GM19025 (cell line): ENCODE measurements around the gene DNASE1L2.

Source experiments
- ATAC-seq: cut with Tn5 transposase; IDR thresholded peaks from one replicate; pipeline ENCODE4 v1.9.1; 2021; ENCODE audit warnings: mild to moderate bottlenecking, low read depth, moderate library complexity; ENCODE audit not compliant: unreplicated experiment

The DNASE1L2 gene

DNA sequence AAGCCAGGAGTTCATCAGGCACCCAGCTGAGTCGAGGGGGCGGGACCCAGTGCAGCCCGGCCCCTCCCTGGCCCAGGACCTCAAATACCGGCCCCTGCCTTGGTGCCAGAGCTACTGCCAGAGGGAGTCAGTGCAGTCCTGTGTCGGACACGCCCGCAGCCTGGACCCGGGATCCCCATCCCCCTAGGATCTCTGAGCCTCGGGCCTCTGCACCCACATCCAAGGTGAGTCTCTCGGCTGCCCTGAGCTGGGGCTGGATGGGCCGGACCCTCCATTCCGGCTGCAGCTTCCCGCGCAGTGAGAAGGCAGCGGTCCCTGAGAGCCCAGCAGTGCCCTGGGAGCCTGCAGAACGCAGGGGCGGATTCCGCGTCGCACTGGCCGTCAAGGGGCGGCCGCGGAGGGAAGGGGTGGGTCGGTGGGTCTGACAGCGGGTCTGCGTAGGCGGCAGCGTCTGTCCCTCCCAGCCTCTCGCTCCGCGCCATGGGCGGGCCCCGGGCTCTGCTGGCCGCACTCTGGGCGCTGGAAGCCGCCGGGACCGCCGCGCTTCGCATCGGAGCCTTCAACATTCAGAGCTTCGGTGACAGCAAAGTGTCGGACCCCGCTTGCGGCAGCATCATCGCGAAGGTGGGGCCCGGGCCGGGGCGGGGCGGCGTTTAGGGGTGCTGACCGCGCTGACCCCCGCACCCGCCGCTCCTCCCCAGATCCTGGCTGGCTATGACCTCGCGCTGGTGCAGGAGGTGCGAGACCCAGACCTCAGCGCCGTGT, at the start of gene DNASE1L2:
Gene DNASE1L2, plus strand, starts transcription at position 108 of the 765 bp plus-strand sequence. Its CDS starts 373 bp downstream, at position 481.
- ATAC-seq = no peak

- no peak for ATAC-seq
Observed at GRCh38 chr16:2186505-2186904, 49.7 kb upstream of the DNASE1L2 start.

- no peak for ATAC-seq
Observed at GRCh38 chr16:2187212-2187611, 49.0 kb upstream of the DNASE1L2 start.

DNA sequence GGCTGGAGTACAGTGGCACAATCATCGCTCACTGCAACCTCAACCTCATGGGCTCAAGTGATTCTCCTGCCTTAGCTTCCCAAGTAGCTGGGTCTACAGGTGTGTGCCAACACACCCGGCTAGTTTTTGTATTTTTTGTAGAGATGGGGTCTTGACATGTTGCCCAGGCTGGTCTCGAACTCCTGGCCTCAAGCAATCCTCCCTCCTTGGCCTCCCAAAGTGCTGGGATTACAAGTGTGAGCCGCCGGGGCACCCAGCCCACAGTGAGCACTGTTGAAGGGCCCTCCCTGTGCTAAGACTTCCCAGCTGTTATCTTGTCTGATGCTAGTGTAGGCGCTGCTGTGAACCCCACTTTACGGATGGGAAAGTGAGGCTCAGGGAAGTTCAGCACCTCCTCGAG, 47.8 kb upstream of the DNASE1L2 start:
- no peak for ATAC-seq

DNA sequence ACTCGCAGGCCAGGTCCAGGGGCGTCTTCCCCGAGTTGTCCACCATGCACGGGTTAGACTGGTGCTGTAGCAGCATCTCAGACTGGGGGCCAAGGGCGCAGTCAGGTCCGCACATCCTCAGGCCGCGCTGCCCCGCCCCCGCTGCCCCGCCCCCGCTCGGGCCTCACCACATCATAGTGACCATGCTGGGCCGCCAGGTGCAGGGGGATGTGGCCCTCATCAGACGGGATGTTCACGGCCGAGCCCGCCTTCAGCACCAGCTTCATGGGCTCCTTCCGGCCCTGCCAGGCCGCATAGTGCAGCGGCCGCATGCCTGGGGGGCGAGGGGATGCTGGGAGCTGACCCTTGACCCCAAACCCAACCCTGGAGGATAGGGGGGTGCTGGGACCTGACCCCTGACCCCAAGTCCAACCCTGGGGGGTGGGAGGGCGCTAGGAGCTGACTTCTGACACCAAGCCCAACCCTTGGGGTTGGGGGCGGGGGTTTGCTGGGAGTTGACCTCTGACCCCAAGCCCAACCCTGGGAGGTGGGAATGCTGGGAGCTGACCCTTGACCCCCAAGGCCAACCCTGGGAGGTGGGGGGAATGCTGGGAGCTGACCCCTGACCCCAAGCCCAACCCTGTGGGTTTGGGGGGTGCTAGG, 46.9 kb upstream of the DNASE1L2 start:
- no peak for ATAC-seq

DNA sequence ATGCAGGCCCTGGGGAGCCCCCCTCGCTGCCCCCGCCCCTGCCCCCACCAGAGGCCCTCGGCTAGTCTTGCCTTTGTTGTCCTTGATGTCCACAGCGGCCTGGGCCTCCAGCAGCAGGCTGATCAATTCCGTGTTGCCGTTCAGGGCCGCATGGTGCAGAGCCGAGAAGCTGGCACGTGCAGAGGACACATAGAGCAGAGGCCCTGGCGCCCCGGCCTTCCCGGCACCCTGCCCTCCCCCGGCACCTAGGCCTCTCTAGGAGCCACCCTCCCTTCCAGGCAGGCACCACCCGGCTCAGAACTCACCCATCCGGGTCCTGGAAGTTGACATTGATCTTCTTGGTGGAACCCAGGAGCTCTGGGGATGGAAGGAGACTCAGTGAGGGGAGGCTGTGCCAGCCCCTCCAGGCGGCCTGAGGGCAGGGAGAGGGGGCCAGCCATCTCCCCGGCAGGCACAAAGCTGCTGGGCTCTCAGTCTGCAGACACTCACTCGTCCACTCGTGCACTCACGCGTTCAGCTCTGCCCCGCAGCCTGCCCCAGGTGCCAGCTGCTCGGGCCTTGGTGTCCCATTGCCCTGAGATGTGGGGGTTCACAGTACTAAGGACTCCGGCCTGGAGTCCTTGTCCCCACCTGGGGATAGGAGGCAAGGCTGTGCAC, 46.1 kb upstream of the DNASE1L2 start:
- no peak for ATAC-seq

DNA sequence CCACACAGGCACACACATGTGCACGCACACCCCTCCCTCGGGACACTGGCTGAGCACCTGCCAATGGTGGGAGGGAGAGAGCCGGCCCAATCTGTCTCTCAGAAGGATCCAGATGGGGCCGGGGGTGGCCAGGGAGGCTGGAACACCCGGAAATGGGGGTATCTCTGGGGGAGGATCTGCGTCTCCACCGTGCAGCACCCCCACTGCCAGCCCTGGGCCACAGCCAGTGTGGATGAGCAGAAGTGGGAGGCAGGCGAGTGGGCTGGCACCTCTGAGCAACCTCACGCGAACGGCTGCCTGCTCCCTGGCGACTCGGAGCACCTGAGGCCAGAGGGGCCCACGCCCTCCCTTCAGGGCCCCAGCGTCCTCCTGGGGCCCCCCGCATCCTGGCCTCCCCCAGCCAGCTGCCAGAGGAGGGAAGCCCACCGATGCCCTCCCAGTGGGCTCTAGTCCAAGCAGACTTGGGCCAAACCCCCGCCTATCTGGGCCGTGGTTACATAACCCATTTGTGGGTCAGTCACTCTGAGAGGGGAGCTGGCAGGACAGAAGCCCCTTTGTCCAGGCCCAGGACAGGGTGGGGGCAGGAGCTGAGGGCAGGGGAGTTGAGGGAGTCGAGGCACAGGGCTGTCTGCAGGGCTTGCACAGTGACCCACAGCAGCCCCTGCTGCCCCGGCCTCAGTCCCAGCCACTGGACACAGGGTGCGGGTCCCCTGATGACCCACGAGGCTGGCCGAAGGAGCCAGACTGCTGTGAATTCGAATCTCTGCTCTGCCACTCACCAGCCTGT, 45.4 kb upstream of the DNASE1L2 start:
- ATAC-seq = no peak

DNA sequence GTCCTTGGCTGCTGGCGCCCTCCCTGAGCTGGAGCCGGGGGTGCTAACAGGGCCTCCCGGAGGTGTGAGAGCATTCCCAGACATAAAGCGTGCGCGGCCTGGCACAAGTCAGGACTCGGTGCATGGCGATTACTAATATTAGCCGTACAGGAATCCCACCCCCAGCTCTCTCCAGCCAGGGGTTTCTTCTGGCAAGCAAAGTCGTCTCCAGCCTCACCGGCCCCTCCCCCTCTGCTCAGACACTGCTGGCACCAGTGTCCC, 44.9 kb upstream of the DNASE1L2 start:
- no peak for ATAC-seq

DNA sequence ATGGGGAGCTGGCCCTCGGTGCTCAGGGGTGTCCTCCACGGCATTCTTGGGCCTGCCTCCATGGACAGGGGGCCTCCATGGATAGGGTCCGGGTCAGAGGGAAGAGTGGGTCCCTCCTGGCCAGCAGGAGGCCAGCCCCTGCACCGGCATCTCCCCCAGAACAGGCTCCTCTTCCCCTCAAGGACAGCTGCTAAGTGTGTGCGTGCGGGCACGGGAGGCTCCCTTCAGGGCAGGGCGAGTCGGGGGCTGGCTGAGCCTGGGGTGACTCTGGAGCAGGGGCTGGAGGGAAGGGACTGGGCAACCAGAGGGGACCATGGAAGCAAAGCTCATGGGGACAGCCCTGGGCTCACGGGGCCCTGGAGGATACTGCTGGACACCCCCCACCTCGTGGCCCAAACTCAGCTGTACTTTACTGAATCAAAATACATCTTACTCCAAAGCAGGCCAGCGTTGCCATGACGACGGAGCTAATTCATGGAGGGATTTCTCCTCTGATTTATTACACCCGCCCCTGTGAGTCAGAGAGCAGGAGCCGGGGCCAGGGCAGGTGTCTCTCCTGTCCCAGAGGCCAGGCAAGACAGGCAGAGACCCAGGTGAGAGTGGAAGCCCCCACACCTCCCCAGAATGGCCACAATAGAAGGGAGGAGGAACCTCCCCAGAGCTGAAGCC, 41.9 kb upstream of the DNASE1L2 start:
- ATAC-seq = no peak

GRCh38 chr16:2194852-2195321, 41.4 kb upstream of the DNASE1L2 start:
- ATAC-seq = no peak

DNA sequence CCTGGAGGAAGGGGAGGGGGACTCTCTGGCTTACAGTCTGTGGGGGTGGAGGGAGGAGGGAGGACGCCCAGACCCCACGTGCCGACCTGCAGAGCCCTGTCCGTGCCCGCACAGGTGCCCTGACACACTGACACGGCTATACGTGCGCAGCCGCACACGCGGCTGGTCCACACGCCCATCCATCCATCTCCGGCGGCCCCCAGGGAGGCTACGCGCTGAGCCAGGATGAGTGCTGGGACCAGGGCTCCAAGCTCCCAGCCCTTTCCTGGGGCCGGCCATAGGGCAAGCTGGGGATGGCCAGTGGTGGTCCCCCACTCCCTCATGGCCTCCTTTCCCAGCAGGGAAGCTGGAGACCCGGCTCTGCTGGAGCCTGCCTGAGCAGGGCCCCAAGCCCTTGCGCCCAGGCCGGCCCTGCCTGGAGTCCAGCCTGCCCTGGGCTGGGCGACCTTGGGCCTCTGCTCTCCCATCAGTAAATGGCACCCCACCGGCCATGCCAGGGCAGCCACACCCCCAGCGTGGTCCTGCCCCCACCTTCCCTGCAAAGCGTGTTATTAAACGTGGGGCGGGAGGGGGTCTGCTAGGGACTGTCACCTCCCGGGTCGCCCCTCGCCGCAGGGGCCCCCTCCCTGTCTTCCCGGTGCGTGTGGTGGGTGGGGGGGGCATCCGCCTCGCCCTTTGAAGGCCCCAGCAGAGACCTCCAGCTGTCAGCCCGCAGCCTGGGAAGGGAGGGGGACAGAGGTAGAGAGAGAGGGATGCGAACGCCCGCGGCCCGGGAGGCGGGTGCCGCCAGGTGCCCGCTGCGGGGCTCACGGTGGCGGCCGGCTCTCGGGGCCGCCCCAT, 40.7 kb upstream of the DNASE1L2 start:
- no peak for ATAC-seq

GRCh38 chr16:2196162-2196980, 39.9 kb upstream of the DNASE1L2 start, which contains the start of gene CASKIN1:
CASKIN1 (minus strand) TSS chr16:2196605; CDS start chr16:2196432, 173 bp downstream.
- ATAC-seq = no peak

- ATAC-seq = no peak
Observed at GRCh38 chr16:2196981-2197511, 39.2 kb upstream of the DNASE1L2 start.

- no peak for ATAC-seq
Observed at GRCh38 chr16:2197765-2198164, 38.5 kb upstream of the DNASE1L2 start.

- no peak for ATAC-seq
Observed at GRCh38 chr16:2198283-2198682, 38.0 kb upstream of the DNASE1L2 start.

DNA sequence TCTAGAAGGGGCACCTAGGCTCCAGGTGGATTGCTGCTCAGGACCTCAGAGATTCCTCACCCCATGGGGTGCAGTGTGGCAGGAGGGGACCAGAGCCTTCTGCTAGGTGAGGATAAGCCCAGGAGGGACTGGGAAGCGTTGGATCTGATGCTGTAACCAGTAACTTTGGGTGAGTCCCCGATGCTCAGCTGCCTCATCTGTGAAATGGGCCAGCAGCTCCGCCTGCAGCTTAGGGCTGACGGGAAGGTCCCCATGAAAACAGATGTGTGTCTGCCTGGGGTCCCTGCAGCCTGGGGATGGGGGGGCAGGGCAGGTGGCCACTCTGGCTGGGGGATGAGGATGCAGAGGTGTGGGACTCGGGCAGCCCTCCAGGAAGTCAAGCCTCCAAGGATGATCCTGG, 37.1 kb upstream of the DNASE1L2 start:
- ATAC-seq = no peak

DNA sequence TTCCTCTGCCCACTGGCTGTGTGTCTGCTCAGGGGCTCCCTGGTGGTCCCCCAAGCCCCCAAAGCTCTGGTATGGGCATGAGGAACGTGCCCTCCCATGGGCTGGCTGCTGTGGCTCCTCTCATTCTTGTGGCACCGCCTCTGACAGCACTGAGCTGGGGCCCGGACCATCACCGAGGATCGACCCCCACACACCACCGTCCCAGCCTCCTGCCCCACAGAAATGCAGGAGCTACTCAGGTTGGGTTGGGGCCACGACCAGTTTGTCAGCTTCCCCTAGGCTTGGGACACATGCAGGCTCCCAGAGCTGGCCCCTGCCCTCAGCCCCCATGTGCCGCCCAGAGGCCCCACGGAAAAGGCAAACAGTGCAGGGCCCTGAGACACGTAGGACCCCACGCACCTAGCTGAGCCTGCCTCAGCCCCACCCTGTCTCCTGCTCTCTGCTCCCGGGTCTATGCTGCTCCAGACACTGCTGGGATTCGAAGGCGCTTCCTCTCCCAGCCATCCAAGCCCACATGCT, 36.6 kb upstream of the DNASE1L2 start:
- ATAC-seq = no peak

GRCh38 chr16:2200313-2200712, 35.9 kb upstream of the DNASE1L2 start:
- ATAC-seq = no peak
